Liver (tissue), 9 donors: ENCODE results near the gene EIF3I. TPM values are rescaled to one million over a fixed set of nuclear protein-coding genes. Genes with fewer than 3 reads are reported as not detected.

Source experiments
- DNase-seq: peaks from one replicate; pipeline ENCODE4 v3.0.0-alpha.2; 2017; ENCODE audit warnings: low spot score
- H3K27ac ChIP-seq, 2 donors: one replicate each; pipeline ENCODE4 v1.7.0; 2013; ENCODE audit warnings: inconsistent platforms in 2 of 2, low read length in 2 of 2, control low read depth in 1 of 2, low read depth in 1 of 2, mild to moderate bottlenecking in 1 of 2
- H3K27me3 ChIP-seq, 4 donors: one replicate each; pipeline versions ENCODE4 v1.6.1 to v1.7.0; 2013; ENCODE audit warnings: low read length in 3 of 4, inconsistent platforms in 1 of 4, mild to moderate bottlenecking in 1 of 4, moderate library complexity in 1 of 4; ENCODE audit not compliant: control insufficient read depth in 4 of 4, insufficient read depth in 4 of 4
- H3K36me3 ChIP-seq, 4 donors: one replicate each; pipeline versions ENCODE4 v1.6.1 to v1.7.0; 2013; ENCODE audit warnings: low read length in 3 of 4, mild to moderate bottlenecking in 3 of 4, low read depth in 1 of 4, moderate library complexity in 1 of 4; ENCODE audit not compliant: control insufficient read depth in 4 of 4, insufficient read depth in 3 of 4
- H3K4me1 ChIP-seq, 4 donors: one replicate each; pipeline versions ENCODE4 v1.6.1 to v1.7.0; 2013; ENCODE audit warnings: low read length in 3 of 4, mild to moderate bottlenecking in 3 of 4, moderate library complexity in 1 of 4; ENCODE audit not compliant: control insufficient read depth in 4 of 4, insufficient read depth in 4 of 4
- H3K4me3 ChIP-seq, 3 donors: one replicate each; pipeline versions ENCODE4 v1.6.1 to v1.7.0; 2013; ENCODE audit warnings: low read length in 3 of 3, control low read depth in 1 of 3, low read depth in 1 of 3, mild to moderate bottlenecking in 1 of 3
- H3K9ac ChIP-seq, 2 donors: one replicate each; pipeline ENCODE4 v1.7.0; 2013; ENCODE audit warnings: low read length in 2 of 2, mild to moderate bottlenecking in 2 of 2, moderate library complexity in 2 of 2, control low read depth in 1 of 2, low read depth in 1 of 2
- H3K9me3 ChIP-seq, 4 donors: one replicate each; pipeline versions ENCODE4 v1.6.1 to v1.7.0; 2013; ENCODE audit warnings: low read length in 3 of 4; ENCODE audit not compliant: control insufficient read depth in 4 of 4
- ATF3 ChIP-seq: IDR thresholded peaks from 2 replicates; pipeline ENCODE4 v1.6.1; 2016; ENCODE audit warnings: antibody characterized with exemption
- EGR1 ChIP-seq, 2 donors: IDR thresholded peaks; 2 replicates each; pipeline ENCODE4 v1.6.1; 2016 to 2018; ENCODE audit warnings: antibody characterized with exemption in 2 of 2, low read depth in 2 of 2
- FOXA1 ChIP-seq: IDR thresholded peaks from 2 replicates; pipeline ENCODE4 v1.6.1; 2016; ENCODE audit warnings: antibody characterized with exemption
- GABPA ChIP-seq, 2 donors: IDR thresholded peaks in 1 of 2; conservative IDR thresholded peaks in 1 of 2; 2 replicates each; pipeline ENCODE4 v1.6.1; 2016; ENCODE audit warnings: antibody characterized with exemption in 2 of 2, mild to moderate bottlenecking in 1 of 2, moderate library complexity in 1 of 2
- HNF4A ChIP-seq, 2 donors: conservative IDR thresholded peaks; 2 replicates each; pipeline ENCODE4 v1.6.1; 2016; ENCODE audit warnings: antibody characterized with exemption in 2 of 2, mild to moderate bottlenecking in 2 of 2
- JUND ChIP-seq, 2 donors: IDR thresholded peaks; 2 replicates each; pipeline ENCODE4 v1.6.1; 2016; ENCODE audit warnings: antibody characterized with exemption in 2 of 2
- MAX ChIP-seq: IDR thresholded peaks from 2 replicates; pipeline ENCODE4 v1.6.1; 2016; ENCODE audit warnings: antibody characterized with exemption
- RAD21 ChIP-seq, 2 donors: IDR thresholded peaks; 2 replicates each; pipeline ENCODE4 v1.6.1; 2016; ENCODE audit warnings: antibody characterized with exemption in 2 of 2, mild to moderate bottlenecking in 2 of 2
- REST ChIP-seq: IDR thresholded peaks from 2 replicates; pipeline ENCODE4 v1.6.1; 2016; ENCODE audit warnings: antibody characterized with exemption, mild to moderate bottlenecking
- RXRA ChIP-seq, 2 donors: IDR thresholded peaks; 2 replicates each; pipeline ENCODE4 v1.6.1; 2017 to 2018; ENCODE audit warnings: antibody characterized with exemption in 2 of 2, mild to moderate bottlenecking in 1 of 2
- SP1 ChIP-seq: IDR thresholded peaks from 2 replicates; pipeline ENCODE4 v1.6.1; 2018; ENCODE audit warnings: antibody characterized with exemption, mild to moderate bottlenecking
- TAF1 ChIP-seq: conservative IDR thresholded peaks from 2 replicates; pipeline ENCODE4 v1.6.1; 2016; ENCODE audit warnings: antibody characterized with exemption, mild to moderate bottlenecking
- YY1 ChIP-seq: IDR thresholded peaks from 2 replicates; pipeline ENCODE4 v1.6.1; 2016; ENCODE audit warnings: antibody characterized with exemption, mild to moderate bottlenecking
- WGBS: extraction: QIAGEN DNeasy Blood & Tissue Kit; methylation state at CpG from one replicate; pipeline ENCODE4 v1.1.7; 2013; 5-methylcytosine and 5-hydroxymethylcytosine counted together
- polyA plus RNA-seq, 2 donors: library from polyadenylated mRNA; stranded (reverse) in 1 of 2; unstranded in 1 of 2; fragments of 200-250 nt in 1 of 2; fragments of >200 nt in 1 of 2; fragmentation: Nextera tagmentation in 1 of 2; extraction: Ambion mirVana in 1 of 2; gene quantifications; one replicate each; pipeline versions ENCODE4 v1.2.1 to v1.2.3, GENCODE V29; 2013 to 2015
- total RNA-seq, 2 donors: library from RNA; depleted of rRNA; stranded (reverse); fragments of >200 nt; gene quantifications; one replicate each; pipeline ENCODE4 v1.2.3, GENCODE V29; 2014
- donor health status: healthy.
- donor health status: healthy.
- donor health status: healthy.
- donor health status: healthy.
- donor health status: healthy.

EIF3I gene
- total and polyA plus RNA-seq, 4 donors, result 75.0 to 114 (median 99.7) TPM

- no peaks in the 10 kb centered on the region for H3K27me3 ChIP-seq
- no peak for DNase-seq
- H3K27ac ChIP-seq, result no peak overlapping the region
- H3K4me1 ChIP-seq, result peaks cover 0 to 3% (median 0%) of the 10 kb centered on the region in 4 donors
- H3K9me3 ChIP-seq, result no peaks in the 10 kb centered on the region
- 81% methylated on average over 31 of the region's 31 CpGs for WGBS
- no peak overlapping the region for H3K9ac ChIP-seq
- no peak for TF ChIP-seq REST
- TF ChIP-seq ATF3, result no peak
- no peak for TF ChIP-seq GABPA (IDR thresholded peaks at IDR 0.05 in 1 of 2, conservative IDR thresholded peaks at IDR 0.05 in 1 of 2)
- TF ChIP-seq YY1, result no peak
- no peak for TF ChIP-seq FOXA1
- TF ChIP-seq RXRA (IDR thresholded peaks at IDR 0.05), result no peak
- no peak for TF ChIP-seq EGR1 (IDR thresholded peaks at IDR 0.05; ENCODE audit: low read depth in 2 of 2)
- TF ChIP-seq MAX, result no peak
- TF ChIP-seq JUND (IDR thresholded peaks at IDR 0.05), result no peak
- no peak for TF ChIP-seq TAF1
- TF ChIP-seq SP1, result no peak
- TF ChIP-seq RAD21 (IDR thresholded peaks at IDR 0.05), result no peak
- TF ChIP-seq HNF4A (conservative IDR thresholded peaks at IDR 0.05), result no peak
- no peak overlapping the region for H3K4me3 ChIP-seq
- H3K36me3 ChIP-seq, result no peaks in the 10 kb centered on the region
Measured at GRCh38 chr1:32274646-32275340, 52.6 kb downstream of the EIF3I start.

GRCh38 chr1:32275424-32275823, 53.2 kb downstream of the EIF3I start:
- H3K36me3 ChIP-seq, result no peaks in the 10 kb centered on the region
- no peak overlapping the region for H3K4me3 ChIP-seq
- peaks cover 0 to 3% (median 0%) of the 10 kb centered on the region in 4 donors for H3K4me1 ChIP-seq
- H3K9me3 ChIP-seq, result no peaks in the 10 kb centered on the region
- H3K27ac ChIP-seq, result no peak overlapping the region
- 25% methylated on average over 41 of the region's 41 CpGs for WGBS
- no peaks in the 10 kb centered on the region for H3K27me3 ChIP-seq
- no peak overlapping the region for H3K9ac ChIP-seq
- no peak for DNase-seq
- TF ChIP-seq YY1 (no peak), EGR1 (IDR thresholded peaks at IDR 0.05; ENCODE audit: low read depth in 2 of 2) (no peak), FOXA1 (no peak), RXRA (IDR thresholded peaks at IDR 0.05) (no peak)
